ENCODE results near the gene GLP2R. TPM values are rescaled to one million over a fixed set of nuclear protein-coding genes. Genes with fewer than 3 reads are reported as not detected.

Gene GLP2R
- total RNA-seq, 3 donors from 2014 or later, result 5.8 to 28.2 (median 7.4) TPM

DNA sequence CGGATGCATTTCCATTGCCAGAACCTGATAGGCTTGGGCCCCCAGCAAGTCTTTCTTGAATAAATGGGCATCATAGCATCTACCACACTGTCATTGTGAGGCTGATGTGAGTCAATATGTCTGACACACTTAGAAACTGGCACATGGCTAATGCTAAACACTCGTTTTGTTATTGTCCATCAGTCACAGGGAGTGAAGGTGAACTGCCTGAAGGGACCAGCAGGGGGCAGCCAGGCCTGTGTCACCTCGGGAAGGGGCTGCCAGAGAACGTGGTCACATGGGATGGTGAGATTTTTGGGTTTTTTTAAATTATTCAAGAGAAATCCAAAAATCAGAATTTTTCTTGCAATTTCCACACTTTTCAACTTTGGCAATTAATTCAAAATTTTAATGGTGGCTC is 80.2 kb downstream of the GLP2R start:
- ATAC-seq (peak; percentile 33), DNase-seq (peak in 1 of 3 donors; percentile 19)
- intact Hi-C loops (cut with DNase I, micrococcal nuclease), result no loop called here
- Histone ChIP-seq H3K36me3 (ENCODE audit: low read depth) (no peaks in the 10 kb centered on the region), H3K9me3 (no peaks in the 10 kb centered on the region), H3K4me1 (ENCODE audit: low read depth) (no peaks in the 10 kb centered on the region), H3K4me3 (no peak overlapping the region)
- TF ChIP-seq, protein P1, sequence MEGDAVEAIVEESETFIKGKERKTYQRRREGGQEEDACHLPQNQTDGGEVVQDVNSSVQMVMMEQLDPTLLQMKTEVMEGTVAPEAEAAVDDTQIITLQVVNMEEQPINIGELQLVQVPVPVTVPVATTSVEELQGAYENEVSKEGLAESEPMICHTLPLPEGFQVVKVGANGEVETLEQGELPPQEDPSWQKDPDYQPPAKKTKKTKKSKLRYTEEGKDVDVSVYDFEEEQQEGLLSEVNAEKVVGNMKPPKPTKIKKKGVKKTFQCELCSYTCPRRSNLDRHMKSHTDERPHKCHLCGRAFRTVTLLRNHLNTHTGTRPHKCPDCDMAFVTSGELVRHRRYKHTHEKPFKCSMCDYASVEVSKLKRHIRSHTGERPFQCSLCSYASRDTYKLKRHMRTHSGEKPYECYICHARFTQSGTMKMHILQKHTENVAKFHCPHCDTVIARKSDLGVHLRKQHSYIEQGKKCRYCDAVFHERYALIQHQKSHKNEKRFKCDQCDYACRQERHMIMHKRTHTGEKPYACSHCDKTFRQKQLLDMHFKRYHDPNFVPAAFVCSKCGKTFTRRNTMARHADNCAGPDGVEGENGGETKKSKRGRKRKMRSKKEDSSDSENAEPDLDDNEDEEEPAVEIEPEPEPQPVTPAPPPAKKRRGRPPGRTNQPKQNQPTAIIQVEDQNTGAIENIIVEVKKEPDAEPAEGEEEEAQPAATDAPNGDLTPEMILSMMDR (IDR thresholded peaks at IDR 0.05), result peak; percentile 21

DNA sequence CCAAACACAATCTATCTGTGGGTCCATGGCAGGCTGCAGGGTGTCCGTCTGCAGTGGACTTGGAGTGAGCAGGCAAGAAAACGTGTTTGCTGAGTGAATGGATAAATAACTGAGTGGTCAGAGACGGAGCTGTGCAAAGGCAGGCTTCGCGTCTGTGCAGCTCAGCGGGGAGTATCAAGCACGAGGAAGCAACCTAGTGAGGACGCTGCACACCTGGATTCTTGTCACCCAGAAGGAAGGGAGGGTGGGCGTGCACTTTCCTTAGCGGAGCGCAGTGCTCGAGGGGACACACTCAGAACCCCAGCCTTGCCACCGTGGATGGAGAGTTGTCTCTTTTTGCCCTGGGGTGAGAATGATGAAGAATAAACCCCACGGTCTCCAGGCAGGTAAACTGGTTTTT is 80.9 kb downstream of the GLP2R start:
- TF ChIP-seq, protein P1 (IDR thresholded peaks at IDR 0.05), result no peak
- no peak for DNase-seq
- intact Hi-C loops (cut with DNase I, micrococcal nuclease), result no loop called here

DNA sequence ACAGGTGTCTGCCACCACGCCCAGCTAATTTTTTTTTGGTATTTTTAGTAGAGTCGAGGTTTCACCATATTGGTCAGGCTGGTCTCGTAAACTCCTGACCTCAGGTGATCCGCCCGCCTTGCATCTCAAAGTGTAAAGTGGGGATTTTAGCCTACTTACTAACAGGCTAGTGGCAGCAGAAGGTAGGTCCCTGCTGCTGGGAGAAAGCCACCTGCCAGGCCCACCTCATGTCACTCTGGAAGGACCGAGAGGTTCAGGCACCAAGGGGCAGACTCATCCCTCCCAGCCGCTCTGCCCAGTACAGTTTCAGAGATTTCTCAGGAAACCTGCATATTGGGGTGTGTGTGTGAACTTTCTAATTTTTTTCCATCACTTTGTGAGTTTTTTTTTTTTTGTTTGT is 81.4 kb downstream of the GLP2R start:
- Histone ChIP-seq H3K36me3 (ENCODE audit: low read depth) (no peaks in the 10 kb centered on the region), H3K4me3 (no peak overlapping the region), H3K9me3 (no peaks in the 10 kb centered on the region), H3K4me1 (ENCODE audit: low read depth) (no peaks in the 10 kb centered on the region)
- DNase-seq, result no peak
- intact Hi-C loops (cut with DNase I, micrococcal nuclease), result no loop called here
- ATAC-seq, result no peak
- TF ChIP-seq, protein P1 (IDR thresholded peaks at IDR 0.05), result no peak

More for the DNA sequence above, 80.9 kb downstream of the GLP2R start:
- ATAC-seq, result no peak
- Histone ChIP-seq H3K4me1 (ENCODE audit: low read depth) (no peaks in the 10 kb centered on the region), H3K4me3 (no peak overlapping the region), H3K36me3 (ENCODE audit: low read depth) (no peaks in the 10 kb centered on the region), H3K9me3 (no peaks in the 10 kb centered on the region)

DNA sequence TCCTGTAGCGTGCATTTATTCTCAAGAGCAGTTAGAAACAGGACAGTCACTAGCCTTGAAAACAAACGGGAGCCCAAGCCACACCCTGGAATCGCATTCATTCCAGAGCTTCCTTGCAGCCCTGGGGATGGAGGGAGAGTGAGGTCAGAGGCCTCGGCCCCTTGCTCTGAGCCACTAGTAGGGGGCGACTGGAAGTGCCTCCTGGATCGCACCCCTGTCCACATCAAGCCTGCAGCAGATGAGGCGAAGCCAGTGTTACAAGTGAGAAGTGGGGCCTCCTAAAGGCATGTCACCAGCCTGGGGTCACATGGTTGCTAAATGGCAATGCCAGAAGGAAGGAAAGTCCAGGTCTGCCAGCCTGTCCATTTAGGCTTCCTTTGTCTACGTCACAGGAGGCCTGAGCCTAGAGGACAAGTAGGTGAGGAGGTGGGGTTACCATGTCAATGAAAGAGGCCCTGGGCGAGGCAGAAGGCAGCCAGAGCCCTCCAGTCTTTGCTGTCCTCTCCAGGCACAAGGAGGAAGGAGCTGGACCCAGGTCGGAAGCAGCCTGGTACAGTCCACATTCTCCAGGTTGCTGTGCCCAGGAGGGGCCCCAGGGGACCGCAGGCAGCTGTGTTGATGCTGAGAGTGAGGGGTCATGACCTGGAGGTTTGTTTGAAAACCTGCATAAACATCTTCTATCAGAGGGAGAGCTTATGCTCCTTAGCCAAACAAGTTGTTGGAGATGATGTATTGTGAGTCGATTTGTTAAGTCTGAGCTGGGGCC is 82.3 kb downstream of the GLP2R start:
- DNase-seq (no peak), ATAC-seq (peak; percentile 26)
- no peak overlapping the region for H3K4me3 ChIP-seq
- no peaks in the 10 kb centered on the region for H3K36me3 ChIP-seq (ENCODE audit: low read depth)
- TF ChIP-seq, protein P1 (IDR thresholded peaks at IDR 0.05), result no peak
- intact Hi-C loops (cut with DNase I, micrococcal nuclease), result no loop called here
- H3K9me3 ChIP-seq, result no peaks in the 10 kb centered on the region
- no peaks in the 10 kb centered on the region for H3K4me1 ChIP-seq (ENCODE audit: low read depth)

DNA sequence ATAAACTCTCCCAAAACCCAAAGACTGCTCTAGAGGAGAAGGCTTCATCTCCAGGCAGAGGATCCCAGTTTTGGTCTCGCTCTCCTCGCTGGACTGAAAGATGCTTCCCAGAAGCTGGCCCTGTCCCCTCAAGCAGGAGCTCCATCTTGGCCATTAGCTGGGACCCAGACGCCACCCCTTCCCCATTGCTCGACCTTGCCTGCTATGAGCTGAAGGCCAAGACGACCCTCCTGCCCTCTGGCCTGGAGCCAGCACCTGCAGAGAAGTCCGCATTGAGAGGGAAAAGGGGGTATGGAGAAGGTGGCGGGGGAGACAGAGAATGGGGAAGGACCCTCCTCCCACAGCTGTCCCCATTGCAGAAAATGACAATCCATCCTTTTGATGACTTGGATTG is 82.9 kb downstream of the GLP2R start:
- Histone ChIP-seq H3K9me3 (no peaks in the 10 kb centered on the region), H3K4me3 (no peak overlapping the region), H3K36me3 (ENCODE audit: low read depth) (no peaks in the 10 kb centered on the region), H3K4me1 (ENCODE audit: low read depth) (no peaks in the 10 kb centered on the region)
- no peak for DNase-seq
- intact Hi-C loops (cut with DNase I, micrococcal nuclease), result no loop called here
- TF ChIP-seq, protein P1 (IDR thresholded peaks at IDR 0.05), result no peak
- no peak for ATAC-seq

All from mucosa of descending colon (tissue), 3 donors.